Small intestine (tissue), 7 donors: ENCODE data around the gene IFNAR1. TPM values are rescaled to one million over a fixed set of nuclear protein-coding genes. Genes with fewer than 3 reads are reported as not detected.

Experiments
- DNase-seq, 2 donors: peaks; one replicate each; pipeline versions ENCODE4 v3.0.0 to v3.0.0-alpha.2; 2013
- FAIRE-seq: peaks from 2 replicates; lab custom pipeline; 2012; peaks lifted over from hg19 to GRCh38; lab: Jason Lieb, UNC
- H3K27ac ChIP-seq, 3 donors: one replicate each; pipeline ENCODE4 v1.5.1; 2013; ENCODE audit warnings: low read length in 2 of 3, mild to moderate bottlenecking in 2 of 3, control low read depth in 1 of 3, inconsistent platforms in 1 of 3, low read depth in 1 of 3, moderate library complexity in 1 of 3
- H3K27me3 ChIP-seq, 3 donors: one replicate each; pipeline ENCODE4 v1.6.1; 2013; ENCODE audit warnings: low read length in 3 of 3, inconsistent platforms in 1 of 3; ENCODE audit not compliant: control insufficient read depth in 3 of 3, insufficient read depth in 3 of 3
- H3K36me3 ChIP-seq, 3 donors: one replicate each; pipeline ENCODE4 v1.6.1; 2013; ENCODE audit warnings: low read length in 3 of 3, inconsistent platforms in 1 of 3, low read depth in 1 of 3, mild to moderate bottlenecking in 1 of 3, moderate library complexity in 1 of 3; ENCODE audit not compliant: control insufficient read depth in 3 of 3, insufficient read depth in 2 of 3
- H3K4me1 ChIP-seq, 3 donors: one replicate each; pipeline ENCODE4 v1.6.1; 2013; ENCODE audit warnings: low read length in 2 of 3, inconsistent platforms in 1 of 3, low read depth in 1 of 3, mild to moderate bottlenecking in 1 of 3, moderate library complexity in 1 of 3; ENCODE audit not compliant: control insufficient read depth in 3 of 3, insufficient read depth in 2 of 3
- H3K4me3 ChIP-seq, 3 donors: one replicate each; pipeline ENCODE4 v1.5.1; 2013; ENCODE audit warnings: low read length in 3 of 3, control low read depth in 1 of 3, inconsistent platforms in 1 of 3, low read depth in 1 of 3, mild to moderate bottlenecking in 1 of 3, moderate library complexity in 1 of 3
- H3K9me3 ChIP-seq, 2 donors: one replicate each; pipeline ENCODE4 v1.6.1; 2013; ENCODE audit warnings: low read depth in 1 of 2, low read length in 1 of 2; ENCODE audit not compliant: control insufficient read depth in 2 of 2, insufficient read depth in 1 of 2
- WGBS, 3 donors: extraction: QIAGEN DNeasy Blood & Tissue Kit; methylation state at CpG; one replicate each; pipeline ENCODE4 v1.1.7; 2013; 5-methylcytosine and 5-hydroxymethylcytosine counted together
- polyA plus RNA-seq, 4 donors: library from polyadenylated mRNA; stranded (reverse) in 3 of 4; unstranded in 1 of 4; fragments of 200-250 nt in 3 of 4; fragments of 120-200 nt in 1 of 4; gene quantifications; one replicate each; pipeline versions ENCODE4 v1.2.1 to v1.2.3, GENCODE V29; 2013
- donor health status: healthy with polysubstance abuse.
- donor health status: control.
- donor health status: control.
- donor health status: Bipolar disorder and iron deficiency.
- donor health status: healthy.

The IFNAR1 gene
- polyA plus RNA-seq, 4 donors = 6.0 to 31.0 (median 17.3) TPM

- 4 to 6% (median 4%) methylated on average over 37 to 47 of the region's 47 CpGs for WGBS, 3 donors
- peaks cover 6 to 17% (median 8%) of the 10 kb centered on the region in 3 donors for H3K4me1 ChIP-seq
These were observed 79.2 kb downstream of the IFNAR1 start for GRCh38 chr21:33403786-33404585.

DNA sequence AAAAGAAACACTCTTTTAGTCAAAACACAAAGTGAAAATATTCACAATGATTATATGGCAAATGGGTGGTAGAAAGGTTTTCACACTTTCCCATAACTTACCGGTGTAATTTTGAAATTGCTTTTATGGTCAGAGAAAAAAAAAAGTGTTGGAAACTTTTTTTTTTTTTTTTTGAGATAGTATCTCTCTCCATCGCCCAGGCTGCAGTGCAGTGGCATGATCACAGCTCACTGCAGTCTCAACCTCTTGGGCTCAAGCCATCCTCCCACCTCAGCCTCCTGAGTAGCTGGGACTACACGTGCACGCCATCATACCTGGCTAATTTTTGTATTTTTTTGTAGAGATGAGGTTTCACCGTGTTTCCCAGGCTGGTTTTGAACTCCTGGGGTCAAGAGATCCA lies 81.7 kb downstream of the IFNAR1 start:
- peaks cover 6 to 26% (median 12%) of the 10 kb centered on the region in 3 donors for H3K4me1 ChIP-seq
- DNase-seq (no peak), FAIRE-seq (no peak)
- H3K27ac ChIP-seq = peak overlapping the region in 1 of 3 donors; percentile 93
- WGBS, 3 donors = 54 to 57% (median 56%) methylated on average over 5 of the region's 5 CpGs
- no peaks in the 10 kb centered on the region for H3K27me3 ChIP-seq
- H3K4me3 ChIP-seq = no peak overlapping the region
- H3K9me3 ChIP-seq = no peaks in the 10 kb centered on the region
- peaks cover 0 to 33% (median 0%) of the 10 kb centered on the region in 3 donors for H3K36me3 ChIP-seq

More at GRCh38 chr21:33403786-33404585, 79.2 kb downstream of the IFNAR1 start:
- Histone ChIP-seq H3K9me3 (no peaks in the 10 kb centered on the region), H3K27me3 (no peaks in the 10 kb centered on the region), H3K27ac (peak overlapping the region; percentile 89 to 95 (median 93)), H3K4me3 (peak overlapping the region; percentile 78 to 96 (median 80)), H3K36me3 (peaks cover 0 to 21% (median 0%) of the 10 kb centered on the region in 3 donors)
- no peak for FAIRE-seq
- DNase-seq = peak; percentile 66 to 79

Other genes with a start within 250 kb of the IFNAR1 start
- gene IFNAR2, start 95.0 kb upstream of the IFNAR1 start, polyA plus RNA-seq = 10 to 100 TPM in 3 of 4 donors, 1 to 10 TPM in 1; 4.9 to 29.7 (median 14.2) TPM
- gene IL10RB, start 58.6 kb upstream of the IFNAR1 start, polyA plus RNA-seq = 10 to 100 TPM; 30.9 to 90.6 (median 44.0) TPM
- gene IFNGR2, start 78.4 kb downstream of the IFNAR1 start, polyA plus RNA-seq = 100 to 1,000 TPM in 1 of 4 donors, 10 to 100 TPM in 3; 42.8 to 121 (median 68.8) TPM
- 10 to 100 TPM; 22.2 to 54.3 (median 50.1) TPM for gene TMEM50B, start 155.0 kb downstream of the IFNAR1 start, polyA plus RNA-seq
- gene DNAJC28, start 166.7 kb downstream of the IFNAR1 start, polyA plus RNA-seq = 1 to 10 TPM; 1.6 to 3.1 (median 2.1) TPM
- gene GART, start 217.1 kb downstream of the IFNAR1 start, polyA plus RNA-seq = 10 to 100 TPM; 21.9 to 54.8 (median 29.5) TPM
- gene SON, start 218.1 kb downstream of the IFNAR1 start, polyA plus RNA-seq = 100 to 1,000 TPM in 1 of 4 donors, 10 to 100 TPM in 3; 76.1 to 228 (median 88.8) TPM